PC-9 (cell line): ENCODE results near the gene DDX52. TPM values are rescaled to one million over a fixed set of nuclear protein-coding genes. Genes with fewer than 3 reads are reported as not detected.

ENCODE experiments used
- BruUV-seq: library from RNA; stranded (reverse); fragments of 400-500 nt; replicated peaks from 2 replicates; lab custom pipeline; 2021; lab: Mats Ljungman, UMichigan
- CTCF ChIA-PET: fragments of 300-600 bp; sonication (Branson Sonifier 250); formaldehyde crosslinking; loops from one replicate; lab custom pipeline; 2022; ENCODE audit warnings: antibody characterized with exemption; lab: Charles Lee
- POLR2A ChIA-PET: fragments of 300-600 bp; sonication (Branson Sonifier 250); formaldehyde crosslinking; loops from one replicate; lab custom pipeline; 2022; ENCODE audit warnings: antibody characterized with exemption; ENCODE audit not compliant: unreplicated experiment; lab: Charles Lee
- DNase-seq, 2 experiments: peaks; one replicate each; pipeline versions ENCODE4 v3.0.0 to v3.0.0-alpha.2; 2015 to 2022; ENCODE audit warnings: mixed read lengths in 1 of 2
- H2AFZ ChIP-seq: fragments of 200-600 bp; sonication (generic); 2 replicates; pipeline ENCODE4 v1.8.1; 2017; ENCODE audit warnings: antibody characterized with exemption
- H3F3A ChIP-seq: fragments of 200-600 bp; sonication (generic); 2 replicates; pipeline ENCODE4 v1.8.1; 2017; ENCODE audit warnings: antibody characterized with exemption, mild to moderate bottlenecking, low read depth; ENCODE audit not compliant: insufficient read depth
- H3K27ac ChIP-seq: fragments of 200-600 bp; sonication (generic); 2 replicates; pipeline ENCODE4 v1.6.1; 2016; ENCODE audit warnings: mixed run types
- H3K27me3 ChIP-seq: fragments of 200-600 bp; sonication (generic); 2 replicates; pipeline ENCODE4 v1.6.1; 2016; ENCODE audit warnings: low read depth, mixed run types; ENCODE audit not compliant: insufficient read depth
- H3K36me3 ChIP-seq: fragments of 200-600 bp; sonication (generic); 2 replicates; pipeline ENCODE4 v1.6.1; 2016; ENCODE audit warnings: low read depth, mixed run types
- H3K4me1 ChIP-seq: fragments of 200-600 bp; sonication (generic); replicated peaks from 2 replicates; pipeline ENCODE4 v1.6.1; 2016; ENCODE audit warnings: mixed run types; ENCODE audit not compliant: insufficient read depth
- H3K4me2 ChIP-seq: fragments of 200-600 bp; sonication (generic); 2 replicates; pipeline ENCODE4 v1.6.1; 2017; ENCODE audit warnings: mixed run types
- H3K4me3 ChIP-seq: fragments of 200-600 bp; sonication (generic); 2 replicates; pipeline ENCODE4 v1.6.1; 2016; ENCODE audit warnings: mixed run types
- H3K79me2 ChIP-seq: fragments of 200-600 bp; sonication (generic); 2 replicates; pipeline ENCODE4 v1.6.1; 2017; ENCODE audit warnings: low read depth, mixed run types
- H3K9me2 ChIP-seq: fragments of 200-600 bp; sonication (generic); 2 replicates; pipeline ENCODE4 v1.8.1; 2017; ENCODE audit warnings: mild to moderate bottlenecking; ENCODE audit not compliant: insufficient read depth
- H3K9me3 ChIP-seq: fragments of 200-600 bp; sonication (generic); 2 replicates; pipeline ENCODE4 v1.8.1; 2016; ENCODE audit warnings: low read depth; ENCODE audit not compliant: insufficient read depth
- H4K20me1 ChIP-seq: fragments of 200-600 bp; sonication (generic); 2 replicates; pipeline ENCODE4 v1.8.1; 2017; ENCODE audit not compliant: insufficient read depth
- EZH2 ChIP-seq: fragments of 200-600 bp; sonication (generic); IDR thresholded peaks from 2 replicates; pipeline ENCODE4 v1.8.0; 2017; ENCODE audit warnings: antibody characterized with exemption, low read depth
- intact Hi-C: fragments of 100-400 bp; cut with micrococcal nuclease; formaldehyde crosslinking; loops from one replicate; pipeline ENCODE4 v1.10.0; 2022; ENCODE audit not compliant: unreplicated experiment
- total RNA-seq: library from RNA; stranded (reverse); gene quantifications from 2 replicates; pipeline ENCODE4 v1.2.3, GENCODE V29; 2021
- TF ChIP-seq, protein P1 (sequence below): fragments of 200-600 bp; sonication (generic); conservative IDR thresholded peaks from 2 replicates; pipeline ENCODE4 v1.6.1; 2017; ENCODE audit warnings: mixed run types, antibody characterized with exemption, mild to moderate bottlenecking, moderate library complexity

The DDX52 gene
- total RNA-seq, 1 experiment from 2014 or later, result 31.8 TPM

DNA sequence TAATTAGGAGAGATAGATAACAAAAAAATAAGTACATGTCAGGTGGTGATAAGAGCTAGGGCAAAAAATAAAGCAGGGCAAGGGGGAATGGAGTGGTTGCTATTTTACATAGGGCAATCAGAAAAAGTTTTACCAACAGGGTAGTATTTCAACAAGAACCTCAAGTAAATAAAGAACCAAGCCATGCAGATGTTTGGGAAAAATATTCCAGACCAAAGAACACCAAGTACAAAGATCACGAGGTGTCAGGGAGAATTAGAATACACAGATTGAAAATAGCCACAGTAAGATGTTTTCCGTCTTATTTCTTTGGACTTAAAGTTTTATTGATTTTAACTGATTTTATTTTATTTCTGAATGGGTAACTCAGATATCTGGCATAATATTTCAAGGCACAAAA, 45.1 kb downstream of the DDX52 start:
- intact Hi-C loops, result no loop called here
- DNase-seq, result no peak
- BruUV-seq, result no TSS peak
- Histone ChIP-seq H3K9me2 (no peaks in the 10 kb centered on the region), H3K27me3 (no peaks in the 10 kb centered on the region), H2AFZ (no peak overlapping the region), H4K20me1 (no peaks in the 10 kb centered on the region; the same call in 1 of the 2 replicates), H3F3A (0 out of 2 replicates have a peak, but pooled peaks cover 4% of the 10 kb centered on the region), H3K4me3 (no peak overlapping the region), H3K4me1 (no peaks in the 10 kb centered on the region), H3K79me2 (0 out of 2 replicates have a peak, but pooled peaks cover 5% of the 10 kb centered on the region), H3K4me2 (no peak overlapping the region), H3K9me3 (no peaks in the 10 kb centered on the region), H3K27ac (no peak overlapping the region), H3K36me3 (peaks cover 13% of the 10 kb centered on the region; the same call in 1 of the 2 replicates)
- TF ChIP-seq, protein P1, sequence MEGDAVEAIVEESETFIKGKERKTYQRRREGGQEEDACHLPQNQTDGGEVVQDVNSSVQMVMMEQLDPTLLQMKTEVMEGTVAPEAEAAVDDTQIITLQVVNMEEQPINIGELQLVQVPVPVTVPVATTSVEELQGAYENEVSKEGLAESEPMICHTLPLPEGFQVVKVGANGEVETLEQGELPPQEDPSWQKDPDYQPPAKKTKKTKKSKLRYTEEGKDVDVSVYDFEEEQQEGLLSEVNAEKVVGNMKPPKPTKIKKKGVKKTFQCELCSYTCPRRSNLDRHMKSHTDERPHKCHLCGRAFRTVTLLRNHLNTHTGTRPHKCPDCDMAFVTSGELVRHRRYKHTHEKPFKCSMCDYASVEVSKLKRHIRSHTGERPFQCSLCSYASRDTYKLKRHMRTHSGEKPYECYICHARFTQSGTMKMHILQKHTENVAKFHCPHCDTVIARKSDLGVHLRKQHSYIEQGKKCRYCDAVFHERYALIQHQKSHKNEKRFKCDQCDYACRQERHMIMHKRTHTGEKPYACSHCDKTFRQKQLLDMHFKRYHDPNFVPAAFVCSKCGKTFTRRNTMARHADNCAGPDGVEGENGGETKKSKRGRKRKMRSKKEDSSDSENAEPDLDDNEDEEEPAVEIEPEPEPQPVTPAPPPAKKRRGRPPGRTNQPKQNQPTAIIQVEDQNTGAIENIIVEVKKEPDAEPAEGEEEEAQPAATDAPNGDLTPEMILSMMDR, result no peak
- TF ChIP-seq EZH2, result no peak
- POLR2A ChIA-PET, result no interaction called here
- CTCF ChIA-PET, result interaction anchor here (0.6 kb wide), 1 partner anchor 28 kb away, joined by 14 read pairs; no protein-coding TSS in a partner anchor

DNA sequence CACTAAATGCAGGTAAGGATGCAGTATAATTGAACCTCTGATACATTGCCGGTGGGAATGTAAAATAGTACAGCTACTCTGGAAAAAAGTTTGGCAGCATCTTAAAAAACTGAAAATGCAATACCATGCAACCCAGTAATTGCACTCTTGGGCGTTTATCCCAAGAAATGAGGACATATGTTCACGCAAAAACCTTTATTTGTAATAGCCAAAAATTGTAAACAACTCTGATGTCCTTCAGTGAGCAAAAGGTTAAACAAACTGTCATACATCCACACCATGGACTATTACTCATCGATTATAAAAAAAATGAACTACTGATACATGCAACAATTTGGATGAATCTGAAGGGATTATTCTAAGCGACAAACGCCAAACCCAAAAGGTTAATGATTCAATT, 51.0 kb downstream of the DDX52 start:
- intact Hi-C loops, result no loop called here
- TF ChIP-seq EZH2, result no peak
- TF ChIP-seq, protein P1, result no peak
- POLR2A ChIA-PET, result no interaction called here
- Histone ChIP-seq H4K20me1 (peaks cover 7% of the 10 kb centered on the region; the same call in 1 of the 2 replicates), H3K9me3 (no peaks in the 10 kb centered on the region), H3K27ac (no peak overlapping the region), H3K4me1 (no peaks in the 10 kb centered on the region), H3K36me3 (peaks cover 6% of the 10 kb centered on the region), H3K79me2 (no peaks in the 10 kb centered on the region), H3F3A (no peaks in the 10 kb centered on the region), H3K9me2 (no peaks in the 10 kb centered on the region), H3K4me2 (no peak overlapping the region), H3K4me3 (no peak overlapping the region), H3K27me3 (no peaks in the 10 kb centered on the region), H2AFZ (no peak overlapping the region)
- no TSS peak for BruUV-seq
- DNase-seq, result no peak
- CTCF ChIA-PET, result interaction anchor here (0.7 kb wide), 1 partner anchor 219 kb away, joined by 5 read pairs; no protein-coding TSS in a partner anchor

DNA sequence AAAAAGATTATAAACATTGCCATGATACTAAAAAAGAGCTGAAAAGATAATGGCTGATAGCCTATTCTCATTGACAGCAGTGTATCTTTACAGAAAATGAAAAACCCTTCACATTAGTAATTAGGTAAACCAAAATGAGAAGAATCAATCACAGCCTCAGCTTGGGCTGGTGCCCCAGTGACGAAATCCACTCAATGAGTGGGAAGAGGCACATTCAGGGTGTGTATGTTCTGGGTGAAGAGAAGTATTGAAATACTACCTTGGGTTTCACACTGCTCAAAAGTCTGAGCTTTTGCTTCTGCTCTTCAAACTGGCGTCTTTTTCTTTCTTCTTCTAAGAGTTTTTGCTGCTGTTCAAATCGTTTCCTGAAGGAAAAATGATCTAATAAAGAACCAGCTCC, 58.2 kb downstream of the DDX52 start:
- Histone ChIP-seq H3F3A (no peaks in the 10 kb centered on the region), H3K27ac (no peak overlapping the region), H3K9me3 (no peaks in the 10 kb centered on the region), H3K36me3 (peaks cover 24% of the 10 kb centered on the region), H3K4me2 (no peak overlapping the region), H3K27me3 (no peaks in the 10 kb centered on the region), H3K79me2 (no peaks in the 10 kb centered on the region), H3K4me1 (no peaks in the 10 kb centered on the region), H4K20me1 (no peaks in the 10 kb centered on the region), H3K9me2 (no peaks in the 10 kb centered on the region), H2AFZ (no peak overlapping the region), H3K4me3 (no peak overlapping the region)
- intact Hi-C loops, result no loop called here
- no peak for TF ChIP-seq EZH2
- TF ChIP-seq, protein P1, result no peak
- no TSS peak for BruUV-seq
- ChIA-PET CTCF (no interaction called here), POLR2A (no interaction called here)
- no peak for DNase-seq
